ENCODE results near the gene IFT81.

GRCh38 chr12:110228756-110229155, 104.6 kb downstream of the IFT81 start:
- no peak for TF ChIP-seq ZNF671 (CRISPR knock-in tag; IDR thresholded peaks at IDR 0.05)
- TF ChIP-seq, protein P1, sequence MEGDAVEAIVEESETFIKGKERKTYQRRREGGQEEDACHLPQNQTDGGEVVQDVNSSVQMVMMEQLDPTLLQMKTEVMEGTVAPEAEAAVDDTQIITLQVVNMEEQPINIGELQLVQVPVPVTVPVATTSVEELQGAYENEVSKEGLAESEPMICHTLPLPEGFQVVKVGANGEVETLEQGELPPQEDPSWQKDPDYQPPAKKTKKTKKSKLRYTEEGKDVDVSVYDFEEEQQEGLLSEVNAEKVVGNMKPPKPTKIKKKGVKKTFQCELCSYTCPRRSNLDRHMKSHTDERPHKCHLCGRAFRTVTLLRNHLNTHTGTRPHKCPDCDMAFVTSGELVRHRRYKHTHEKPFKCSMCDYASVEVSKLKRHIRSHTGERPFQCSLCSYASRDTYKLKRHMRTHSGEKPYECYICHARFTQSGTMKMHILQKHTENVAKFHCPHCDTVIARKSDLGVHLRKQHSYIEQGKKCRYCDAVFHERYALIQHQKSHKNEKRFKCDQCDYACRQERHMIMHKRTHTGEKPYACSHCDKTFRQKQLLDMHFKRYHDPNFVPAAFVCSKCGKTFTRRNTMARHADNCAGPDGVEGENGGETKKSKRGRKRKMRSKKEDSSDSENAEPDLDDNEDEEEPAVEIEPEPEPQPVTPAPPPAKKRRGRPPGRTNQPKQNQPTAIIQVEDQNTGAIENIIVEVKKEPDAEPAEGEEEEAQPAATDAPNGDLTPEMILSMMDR (IDR thresholded peaks at IDR 0.05) = no peak
- no peak for TF ChIP-seq MYBL2 (CRISPR knock-in tag; IDR thresholded peaks at IDR 0.05)
- no peak for TF ChIP-seq USF2 (CRISPR knock-in tag; IDR thresholded peaks at IDR 0.05)
- TF ChIP-seq, protein P2, sequence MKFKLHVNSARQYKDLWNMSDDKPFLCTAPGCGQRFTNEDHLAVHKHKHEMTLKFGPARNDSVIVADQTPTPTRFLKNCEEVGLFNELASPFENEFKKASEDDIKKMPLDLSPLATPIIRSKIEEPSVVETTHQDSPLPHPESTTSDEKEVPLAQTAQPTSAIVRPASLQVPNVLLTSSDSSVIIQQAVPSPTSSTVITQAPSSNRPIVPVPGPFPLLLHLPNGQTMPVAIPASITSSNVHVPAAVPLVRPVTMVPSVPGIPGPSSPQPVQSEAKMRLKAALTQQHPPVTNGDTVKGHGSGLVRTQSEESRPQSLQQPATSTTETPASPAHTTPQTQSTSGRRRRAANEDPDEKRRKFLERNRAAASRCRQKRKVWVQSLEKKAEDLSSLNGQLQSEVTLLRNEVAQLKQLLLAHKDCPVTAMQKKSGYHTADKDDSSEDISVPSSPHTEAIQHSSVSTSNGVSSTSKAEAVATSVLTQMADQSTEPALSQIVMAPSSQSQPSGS (CRISPR knock-in tag; IDR thresholded peaks at IDR 0.05; ENCODE audit: borderline replicate concordance, low read depth) = no peak
- TF ChIP-seq, protein P3, sequence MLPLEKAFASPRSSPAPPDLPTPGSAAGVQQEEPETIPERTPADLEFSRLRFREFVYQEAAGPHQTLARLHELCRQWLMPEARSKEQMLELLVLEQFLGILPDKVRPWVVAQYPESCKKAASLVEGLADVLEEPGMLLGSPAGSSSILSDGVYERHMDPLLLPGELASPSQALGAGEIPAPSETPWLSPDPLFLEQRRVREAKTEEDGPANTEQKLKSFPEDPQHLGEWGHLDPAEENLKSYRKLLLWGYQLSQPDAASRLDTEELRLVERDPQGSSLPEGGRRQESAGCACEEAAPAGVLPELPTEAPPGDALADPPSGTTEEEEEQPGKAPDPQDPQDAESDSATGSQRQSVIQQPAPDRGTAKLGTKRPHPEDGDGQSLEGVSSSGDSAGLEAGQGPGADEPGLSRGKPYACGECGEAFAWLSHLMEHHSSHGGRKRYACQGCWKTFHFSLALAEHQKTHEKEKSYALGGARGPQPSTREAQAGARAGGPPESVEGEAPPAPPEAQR (CRISPR knock-in tag; IDR thresholded peaks at IDR 0.05) = no peak
- TF ChIP-seq ATF3 (CRISPR knock-in tag; conservative IDR thresholded peaks at IDR 0.05) = no peak
- TF ChIP-seq CREB1 (CRISPR knock-in tag; IDR thresholded peaks at IDR 0.05) = no peak
- TF ChIP-seq ZNF263 (CRISPR knock-in tag; IDR thresholded peaks at IDR 0.05; ENCODE audit: low read depth) = no peak
